Measurements from ENCODE around the gene SLC35B4. TPM values are rescaled to one million over a fixed set of nuclear protein-coding genes. Genes with fewer than 3 reads are reported as not detected.
"Not testable (repeated sequence)": the region's sequence is repeated elsewhere in the genome, so short reads cannot be mapped to it uniquely, and the experiment has no call there.

Gene SLC35B4
- total RNA-seq, 1 donor from 2014 or later, result 15.1 TPM

DNA sequence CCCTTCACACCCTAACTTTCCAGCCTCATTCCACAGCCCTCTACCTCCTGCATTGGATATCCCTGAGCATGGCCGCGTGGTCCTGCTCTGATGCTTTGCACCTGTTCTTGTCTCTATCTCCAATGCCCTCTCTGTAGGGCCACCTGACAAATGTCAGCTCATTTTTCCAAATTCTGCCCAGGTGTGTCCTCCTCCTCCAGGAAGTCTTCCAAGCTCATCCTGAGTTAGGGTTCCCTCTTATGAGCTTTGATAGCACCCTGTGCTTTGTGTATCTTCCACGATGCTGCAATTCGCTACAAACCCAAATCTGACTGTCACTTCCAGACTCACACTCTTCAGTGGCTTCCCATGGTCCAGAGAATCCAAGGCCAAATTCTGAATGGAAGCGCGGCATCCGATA is 14.7 kb upstream of the SLC35B4 start:
- DNase-seq (ENCODE audit: low read depth, low spot score), result no peak

DNA sequence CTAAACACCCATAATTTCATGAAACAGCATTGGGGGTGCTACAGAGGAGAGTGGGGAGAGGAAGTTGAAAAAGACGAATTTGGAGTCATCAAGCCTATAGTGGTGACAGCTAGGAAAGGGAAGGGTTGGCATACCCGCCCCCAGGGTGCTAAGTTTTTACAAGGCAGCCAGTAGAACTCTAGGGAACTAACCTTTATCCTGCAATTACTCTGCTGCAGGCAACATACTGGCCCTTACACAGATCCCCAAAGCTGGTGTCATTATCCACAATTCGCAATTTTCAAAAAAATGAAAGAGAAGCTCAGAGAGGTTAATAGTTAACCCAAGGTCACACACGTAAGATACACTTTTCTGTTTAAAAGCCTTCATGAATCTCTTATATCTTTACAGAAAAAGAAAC is 14.2 kb upstream of the SLC35B4 start:
- no peak for DNase-seq (ENCODE audit: low read depth, low spot score)

DNA sequence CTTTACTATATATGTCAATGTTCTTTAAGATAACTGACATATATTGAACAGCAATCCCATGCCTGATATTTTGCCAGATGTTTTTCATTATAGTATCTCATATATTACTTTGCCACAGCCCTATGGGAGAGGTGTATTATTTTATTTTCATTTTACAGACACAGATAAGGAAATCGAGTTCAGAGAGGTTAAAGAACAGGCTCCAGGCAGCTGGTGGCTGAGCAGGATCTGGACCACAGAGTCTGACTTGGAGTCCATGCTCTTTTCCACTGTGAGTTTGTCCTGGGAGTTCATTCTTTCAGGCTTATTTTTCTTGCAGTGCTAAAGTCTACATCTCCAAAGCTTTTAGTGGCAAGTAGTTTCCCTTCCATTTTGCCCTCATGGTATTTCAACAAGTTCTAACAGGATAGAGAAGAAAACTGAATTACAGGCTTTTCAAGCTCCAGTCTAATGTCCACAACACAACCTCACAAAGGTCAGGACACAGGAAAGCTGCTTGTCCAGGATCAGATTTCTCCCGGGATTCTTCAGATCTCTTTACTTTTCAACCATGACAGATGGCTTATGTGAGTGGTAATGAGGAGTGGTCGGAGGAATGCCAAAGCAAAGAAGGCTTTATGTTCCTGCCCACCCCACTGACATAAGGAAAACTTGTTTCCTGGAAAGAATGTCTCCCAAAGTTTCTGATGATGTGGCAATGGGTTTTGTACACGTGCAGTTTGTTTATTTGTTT is 13.1 kb upstream of the SLC35B4 start:
- DNase-seq (ENCODE audit: low read depth, low spot score), result no peak

DNA sequence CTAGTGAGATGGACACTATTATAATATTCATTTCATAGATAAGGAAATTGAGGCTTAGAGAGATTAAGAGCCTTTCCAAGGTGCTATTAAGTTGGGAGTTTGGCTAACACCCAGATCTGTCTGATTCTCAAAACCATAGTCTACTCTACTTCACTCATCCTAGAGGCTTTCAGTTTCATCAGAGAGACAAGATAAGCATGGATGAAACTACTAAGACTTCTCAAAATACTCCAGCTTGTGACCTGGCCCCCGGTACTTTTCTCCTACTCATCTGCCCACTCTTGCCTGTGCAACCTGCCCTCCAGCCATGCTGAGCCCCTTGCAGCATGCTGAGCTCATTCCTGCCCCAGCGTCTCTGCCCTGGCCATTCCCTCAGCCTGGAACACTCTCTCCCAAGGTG is 12.2 kb upstream of the SLC35B4 start:
- no peak for DNase-seq (ENCODE audit: low read depth, low spot score)

DNA sequence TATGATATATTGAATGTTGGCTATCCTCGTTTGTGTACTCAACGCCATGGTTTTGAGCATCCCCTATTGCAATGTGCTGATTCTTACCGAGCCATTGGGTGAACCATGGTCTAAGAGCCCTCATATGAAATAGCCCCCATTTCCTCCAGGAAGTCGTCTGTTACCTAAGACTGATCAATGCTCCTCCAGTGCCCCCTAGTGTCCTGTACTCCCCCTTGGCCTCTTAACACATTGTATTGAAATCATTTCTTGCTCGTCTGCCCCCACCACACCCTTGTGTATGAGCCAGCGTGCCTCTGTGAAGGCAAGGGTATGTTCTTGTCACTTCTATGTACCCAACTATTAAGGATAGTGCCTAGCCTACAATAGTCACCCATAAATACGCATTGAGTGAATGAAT is 11.2 kb upstream of the SLC35B4 start:
- no peak for DNase-seq (ENCODE audit: low read depth, low spot score)

DNA sequence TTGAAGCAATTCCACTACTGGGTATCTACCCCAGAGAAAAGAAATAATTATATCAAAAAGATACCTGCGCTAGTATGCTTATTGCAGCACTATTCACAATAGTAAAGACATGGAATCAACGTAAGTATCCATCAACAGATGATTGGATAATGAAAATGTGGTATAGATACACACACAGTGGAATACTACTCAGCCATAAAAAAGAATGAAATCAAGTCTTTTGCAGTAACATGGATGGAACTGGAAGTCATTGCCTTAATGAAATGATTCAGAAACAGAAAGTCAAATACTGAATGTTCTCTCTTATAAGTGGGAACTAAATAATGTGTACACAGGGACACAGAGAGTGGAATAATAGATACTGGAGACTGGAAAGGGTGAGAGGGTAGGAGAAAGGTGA is 7.4 kb upstream of the SLC35B4 start:
- no peak for DNase-seq (ENCODE audit: low read depth, low spot score)

DNA sequence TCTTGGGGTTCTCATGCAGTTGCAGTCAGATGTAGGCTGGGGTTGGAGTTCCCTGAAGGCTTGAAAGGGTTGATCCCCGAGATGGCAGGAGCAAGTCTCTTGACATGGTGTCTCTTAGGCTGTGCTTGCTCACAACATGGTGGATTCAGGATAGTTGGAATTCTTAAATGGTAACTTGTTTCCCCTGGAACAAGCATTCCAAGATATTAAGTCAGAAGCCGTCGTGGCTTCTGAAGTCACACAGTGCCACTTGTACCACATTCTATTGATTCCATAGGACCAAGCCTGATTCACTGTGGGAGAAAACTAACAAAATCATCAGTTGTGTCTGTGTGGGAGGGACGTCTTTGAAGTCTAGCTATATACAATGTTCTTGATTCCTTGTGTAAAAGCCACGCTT is 3.5 kb upstream of the SLC35B4 start:
- DNase-seq (ENCODE audit: low read depth, low spot score), result no peak

DNA sequence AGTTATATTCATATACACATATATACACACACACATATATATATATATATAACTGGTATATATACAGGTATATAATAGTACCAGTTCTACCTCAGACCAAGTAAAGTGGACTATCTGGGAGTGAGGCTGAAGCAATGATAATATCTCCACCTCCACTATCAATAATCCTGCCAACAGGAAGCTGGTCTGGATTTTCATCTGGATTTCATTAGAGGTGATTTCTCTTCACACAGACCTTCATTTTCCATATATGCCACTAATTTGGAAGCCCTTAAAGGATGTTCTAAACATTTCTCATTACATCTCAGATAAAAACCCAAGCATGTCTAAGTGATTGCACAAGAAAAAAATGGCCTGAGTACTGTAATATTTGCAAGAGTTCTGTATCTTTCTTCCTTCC is 1.7 kb upstream of the SLC35B4 start:
- no peak for DNase-seq (ENCODE audit: low read depth, low spot score)

DNA sequence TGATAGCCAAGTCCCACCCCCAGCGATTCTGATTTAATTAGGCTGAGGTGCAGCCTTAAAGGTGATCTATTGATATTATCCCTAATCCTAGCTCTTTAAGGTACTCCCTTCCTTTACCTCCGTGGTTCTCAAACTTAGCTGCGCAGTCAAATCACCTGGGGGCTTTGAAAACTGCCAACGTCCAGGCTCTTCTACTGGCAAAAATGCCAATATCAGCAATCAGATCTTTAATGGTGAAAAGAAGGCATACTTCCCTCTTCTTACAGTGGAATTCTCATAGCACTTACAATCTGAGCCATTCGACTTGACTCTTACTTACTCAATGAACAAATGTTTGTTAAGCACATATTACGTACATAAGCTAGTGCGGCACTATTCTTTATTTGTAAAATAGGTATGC is 704 bp upstream of the SLC35B4 start:
- DNase-seq (ENCODE audit: low read depth, low spot score), result no peak

DNA sequence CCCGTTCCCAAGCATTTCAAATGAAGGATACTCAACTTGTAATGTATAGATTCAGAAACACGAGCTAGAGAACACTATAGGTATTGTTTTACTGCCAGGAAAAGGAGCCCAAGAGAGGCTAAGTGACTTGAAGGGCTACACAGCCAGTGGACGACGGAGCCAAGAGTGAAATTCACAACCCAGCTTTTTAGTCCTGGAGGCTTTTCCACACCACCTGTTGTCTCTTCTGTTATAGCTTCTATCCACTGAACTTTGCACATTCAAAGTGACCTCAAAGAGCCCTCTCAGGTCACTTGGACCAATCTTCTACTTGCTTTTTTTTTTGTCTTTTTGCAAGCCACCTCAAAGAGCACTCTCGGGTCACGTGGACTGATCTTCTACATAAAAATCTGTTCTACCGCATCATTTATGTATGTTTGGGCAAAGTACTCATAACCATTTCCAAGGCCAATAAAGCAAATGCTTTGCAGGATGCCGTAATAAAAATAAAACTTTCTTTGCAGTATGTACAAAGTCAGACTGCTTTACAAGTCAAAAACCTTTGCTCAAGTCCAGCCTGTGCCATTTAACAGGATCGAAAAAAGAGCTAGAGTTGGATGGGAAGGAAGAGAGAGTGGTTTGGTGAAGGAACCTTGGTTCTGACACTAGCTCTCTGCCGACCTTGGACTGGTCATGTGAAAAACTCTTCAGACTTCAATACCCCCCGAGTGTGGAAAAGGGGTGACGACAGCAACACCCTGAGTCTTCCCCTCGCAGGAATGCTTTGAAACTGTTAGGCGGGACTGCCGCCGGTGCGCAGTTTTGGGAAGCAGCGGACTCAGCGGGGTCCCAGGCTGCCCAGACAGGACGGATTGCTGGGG is 821 bp downstream of the SLC35B4 start:
- no peak for DNase-seq (ENCODE audit: low read depth, low spot score)

DNA sequence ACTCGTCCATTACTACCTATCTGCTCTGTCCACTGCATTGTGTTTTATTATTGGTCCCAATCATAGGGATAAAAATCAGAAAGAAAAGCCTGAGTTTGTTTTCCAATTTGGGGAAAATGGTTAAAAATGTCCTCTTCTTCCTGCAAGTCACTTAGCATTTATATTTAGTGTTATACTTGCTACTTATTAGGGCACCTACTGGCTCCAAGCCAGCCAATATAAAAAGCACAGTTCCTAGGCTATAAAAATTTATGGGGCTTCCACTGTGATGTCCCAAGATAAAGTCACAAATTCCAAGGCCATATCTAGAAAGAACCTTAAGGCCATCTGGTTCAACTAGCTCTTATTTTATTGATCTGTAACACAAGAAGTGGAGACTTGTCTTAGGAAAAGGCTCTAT is 3.2 kb downstream of the SLC35B4 start:
- DNase-seq (ENCODE audit: low read depth, low spot score), result no peak

DNA sequence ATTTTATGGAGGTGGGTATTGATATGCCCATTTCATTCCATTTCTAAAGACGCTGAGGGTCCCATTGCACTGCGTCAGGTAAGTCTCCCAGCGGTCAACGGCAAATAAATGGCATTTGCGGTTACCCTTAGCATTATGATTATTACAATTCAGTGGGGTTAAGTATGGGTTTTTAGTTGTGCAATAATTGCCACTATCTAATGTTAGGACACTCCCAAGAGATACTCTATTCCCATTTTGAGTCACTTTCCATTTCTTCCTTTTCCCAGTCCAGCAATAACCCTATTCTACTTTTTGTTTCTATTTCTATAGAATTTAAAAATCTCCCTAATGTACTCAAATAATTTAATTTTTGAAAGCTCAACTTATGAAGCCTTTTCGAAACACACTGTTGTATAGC is 4.0 kb downstream of the SLC35B4 start:
- no peak for DNase-seq (ENCODE audit: low read depth, low spot score)

DNA sequence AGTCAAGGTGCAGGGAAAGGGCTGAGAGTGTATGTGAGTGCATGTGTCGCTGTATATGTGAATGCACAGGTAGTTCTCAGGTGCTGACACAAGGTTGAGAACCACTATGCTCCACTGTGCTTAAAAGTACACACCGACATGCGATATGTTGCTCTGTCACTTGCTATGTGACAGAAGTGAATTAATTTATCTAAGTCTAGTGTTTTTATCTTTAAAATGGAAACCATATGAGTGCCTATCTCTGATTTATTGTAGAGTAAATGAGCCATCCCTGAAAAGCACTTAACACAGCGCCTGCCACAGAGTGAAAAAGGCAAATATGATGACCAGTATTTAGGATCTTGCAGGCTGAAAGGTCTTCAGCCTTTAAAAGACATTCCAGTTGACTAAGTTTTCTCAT is 4.9 kb downstream of the SLC35B4 start:
- no peak for DNase-seq (ENCODE audit: low read depth, low spot score)

DNA sequence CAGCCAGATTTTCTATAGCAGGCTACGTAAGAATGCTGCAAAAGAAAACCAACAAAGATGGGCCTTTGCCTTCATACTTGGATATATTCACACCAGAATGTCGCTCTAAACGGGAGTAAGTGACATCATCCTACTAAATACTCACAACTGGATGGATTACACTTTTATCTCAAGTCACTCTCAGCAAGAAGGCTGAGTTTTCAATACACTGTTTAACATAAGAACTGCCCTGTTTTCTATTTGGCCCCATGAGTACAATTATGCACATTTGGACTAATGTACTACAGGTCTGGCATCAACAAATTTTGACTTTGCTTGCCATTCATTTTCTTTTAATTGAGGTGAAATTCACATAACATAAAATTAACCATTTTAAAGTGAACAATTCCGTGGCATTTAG is 8.2 kb downstream of the SLC35B4 start:
- no peak for DNase-seq (ENCODE audit: low read depth, low spot score)

DNA sequence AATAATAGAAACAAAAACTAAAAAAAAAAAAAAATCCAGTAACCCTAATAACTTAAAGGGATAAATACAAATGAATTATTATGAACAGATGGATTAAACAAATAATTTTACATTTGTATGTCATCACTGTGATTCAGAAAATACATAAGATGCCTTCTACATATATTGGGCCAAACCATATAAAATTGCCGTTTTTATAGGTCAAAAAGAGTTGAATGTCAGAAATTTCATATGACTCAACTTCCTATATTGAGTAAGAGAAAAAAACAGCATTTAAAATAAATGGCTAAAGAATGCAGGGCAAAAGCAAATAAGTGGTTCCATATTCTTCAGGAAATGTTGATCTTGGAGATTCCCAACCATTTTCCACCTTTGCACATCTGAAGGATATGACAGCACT is 9.4 kb downstream of the SLC35B4 start:
- DNase-seq (ENCODE audit: low read depth, low spot score), result no peak

DNA sequence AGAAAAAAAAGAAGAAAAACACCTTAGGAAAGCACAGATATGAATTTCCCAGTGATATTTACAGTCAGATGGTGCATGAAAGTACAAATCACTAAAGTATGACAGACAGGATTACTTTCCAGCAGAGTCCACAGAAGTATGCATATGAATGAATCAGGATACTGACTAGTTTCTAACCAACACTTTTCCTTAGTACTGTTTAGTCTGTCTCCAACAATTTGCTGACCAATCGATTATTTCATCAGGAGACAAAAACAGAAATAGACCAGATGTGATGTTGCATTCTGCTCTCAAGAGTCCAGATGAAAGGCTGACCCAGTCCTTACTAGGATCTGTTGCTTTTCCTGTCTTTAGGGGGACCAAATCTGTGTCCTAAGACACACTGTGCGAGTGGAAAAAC is 14.6 kb downstream of the SLC35B4 start:
- DNase-seq (ENCODE audit: low read depth, low spot score), result no peak

DNA sequence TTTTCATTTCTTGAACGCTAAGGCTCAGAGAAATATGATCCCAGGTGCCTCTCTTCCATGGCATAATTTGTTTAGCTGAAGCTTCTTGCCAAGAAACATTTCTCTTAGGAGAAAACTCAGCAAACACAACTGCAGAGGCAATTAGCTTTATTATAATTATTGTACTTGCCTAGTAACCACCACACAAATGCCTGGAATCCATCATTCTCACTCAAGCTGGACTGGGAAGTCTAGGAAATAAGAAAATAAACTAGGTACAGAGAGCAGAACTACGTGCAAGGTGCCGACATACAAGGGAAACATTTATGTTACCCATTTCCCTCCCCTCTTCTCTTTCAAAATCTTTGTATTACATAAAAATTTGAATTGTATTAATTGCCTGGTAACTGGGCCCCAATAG is 15.1 kb downstream of the SLC35B4 start:
- DNase-seq (ENCODE audit: low read depth, low spot score), result no peak

DNA sequence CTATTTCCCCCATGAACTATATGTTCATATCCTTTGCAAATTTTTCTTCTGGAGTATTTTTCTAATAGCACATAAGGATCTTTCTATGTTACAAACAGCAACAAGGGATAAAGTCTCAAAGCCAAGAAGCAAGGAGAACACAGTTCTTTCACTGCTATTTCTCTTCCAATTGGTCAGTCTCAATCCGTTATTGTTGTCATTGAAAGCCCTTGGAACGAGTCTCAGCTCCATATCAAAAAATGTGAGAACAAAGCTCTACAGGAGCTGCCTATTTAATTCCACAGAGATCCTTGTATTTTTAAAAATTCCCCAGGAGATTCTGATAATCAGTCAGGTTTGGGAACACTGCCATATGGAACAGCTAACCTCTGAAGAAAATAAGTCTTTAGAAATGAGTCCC is 15.7 kb downstream of the SLC35B4 start:
- DNase-seq (ENCODE audit: low read depth, low spot score), result no peak

DNA sequence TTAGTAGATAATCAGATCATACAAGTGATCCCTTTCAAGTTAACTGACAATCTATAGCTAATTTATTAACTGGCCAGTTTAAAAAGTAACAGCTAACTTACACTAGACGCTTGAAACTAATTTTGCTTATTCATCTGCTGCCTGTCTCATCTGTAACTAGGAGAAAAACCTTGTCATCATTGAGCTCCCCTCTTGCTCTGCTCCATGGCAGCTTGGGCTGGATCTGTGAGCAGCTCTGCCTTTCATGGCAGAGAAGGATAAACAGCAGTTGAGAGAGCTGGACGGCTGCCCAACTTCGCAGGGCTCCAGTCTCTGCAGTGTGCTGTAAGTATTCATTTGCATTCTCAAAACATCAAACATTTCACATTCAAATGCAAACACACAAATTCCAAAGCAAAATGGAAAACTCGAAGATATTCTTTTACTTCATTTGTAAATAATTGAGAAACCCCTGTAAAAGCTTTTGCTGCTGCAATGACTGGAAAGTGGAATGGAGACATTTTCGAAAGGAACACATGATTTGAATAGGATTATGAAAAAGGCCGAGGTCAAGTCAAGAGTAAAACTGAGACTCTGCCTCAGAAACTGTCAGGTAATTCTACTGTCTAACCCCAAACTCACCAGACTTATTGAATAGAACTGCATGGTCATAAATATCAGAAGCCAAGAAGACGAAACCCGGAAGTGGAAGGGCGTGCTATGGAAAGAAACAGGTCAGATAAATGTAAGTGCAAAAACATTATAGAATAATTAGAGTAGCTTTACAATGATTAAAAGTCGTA is 17.6 kb downstream of the SLC35B4 start:
- no peak for DNase-seq (ENCODE audit: low read depth, low spot score)

DNA sequence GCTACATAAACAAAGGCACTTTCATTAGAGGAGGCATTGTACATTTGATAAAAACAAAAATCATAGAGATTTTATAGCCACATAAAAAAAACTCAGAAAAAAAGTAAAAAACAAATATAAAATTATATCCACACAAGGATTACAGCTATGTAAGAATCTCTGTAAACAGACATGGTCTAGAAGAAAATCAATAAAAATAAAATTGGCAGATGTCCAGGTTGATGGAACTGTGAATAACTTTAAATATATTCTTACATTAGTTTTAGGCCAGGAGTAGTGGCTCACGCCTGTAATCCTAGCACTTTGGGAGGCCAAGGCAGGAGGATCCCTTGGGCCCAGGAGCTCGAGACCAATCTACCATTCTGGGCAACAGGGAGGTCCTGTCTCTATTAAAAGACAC is 19.2 kb downstream of the SLC35B4 start:
- DNase-seq (ENCODE audit: low read depth, low spot score), result no peak

DNA sequence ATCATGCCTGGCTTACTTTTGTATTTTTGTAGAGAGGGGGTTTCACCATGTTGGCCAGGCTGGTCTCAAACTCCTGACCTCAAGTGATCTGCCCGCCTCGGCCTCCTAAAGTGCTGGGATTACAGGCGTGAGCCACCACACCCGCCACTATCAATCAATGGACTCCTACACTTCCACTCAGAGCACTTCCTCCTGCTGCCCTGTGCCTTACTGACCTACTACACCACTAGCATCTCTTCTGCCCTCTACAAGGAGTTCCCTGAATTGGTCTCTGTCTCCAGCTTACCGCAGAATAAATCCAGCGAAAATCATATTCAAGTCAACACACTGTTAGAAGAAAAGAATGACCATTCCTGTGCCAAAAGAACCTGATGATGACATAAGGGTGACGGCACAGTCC is 20.7 kb downstream of the SLC35B4 start:
- not testable (repeated sequence) for DNase-seq (ENCODE audit: low read depth, low spot score)

DNA sequence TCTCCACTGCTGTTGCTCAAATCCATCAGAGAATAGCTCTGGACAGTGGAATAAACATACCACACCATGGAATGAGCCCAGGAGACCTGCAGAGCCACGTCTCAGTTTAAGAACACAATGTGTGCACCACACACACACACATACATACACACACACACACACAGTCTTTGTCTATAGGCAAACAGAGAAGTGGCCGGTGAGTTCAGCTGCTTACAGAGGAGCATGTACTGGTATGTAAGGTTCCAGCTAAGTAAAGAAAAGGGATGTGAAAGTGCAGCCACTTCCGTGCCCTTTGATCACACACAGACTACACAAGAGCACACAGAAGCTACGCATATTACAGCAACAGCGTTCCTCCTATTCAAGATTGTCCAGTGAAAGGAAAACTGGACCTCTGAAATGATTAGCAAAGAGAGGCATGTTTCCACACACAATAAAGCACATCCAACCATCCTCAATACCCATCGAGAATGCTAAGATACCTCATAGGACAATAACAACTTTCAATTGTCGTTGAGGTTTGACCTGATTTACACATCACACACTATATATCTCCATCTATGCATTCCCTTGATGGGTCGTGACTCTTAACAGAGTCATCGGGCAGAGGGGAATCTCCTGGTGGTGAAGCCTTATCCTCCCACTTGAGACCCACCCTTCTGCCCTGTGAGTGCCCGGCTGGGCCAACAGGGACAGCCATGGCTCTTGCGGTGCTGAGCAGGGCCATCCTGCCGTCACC is 23.6 kb downstream of the SLC35B4 start:
- no peak for DNase-seq (ENCODE audit: low read depth, low spot score)

Measured in pulmonary artery endothelial cell (primary cell).